HG03521 (cell line): Measurements from ENCODE around the gene EXOC6B.

Experiments
- ATAC-seq: cut with Tn5 transposase; IDR thresholded peaks from one replicate; pipeline ENCODE4 v1.9.1; 2021; ENCODE audit warnings: mild to moderate bottlenecking, moderate library complexity; ENCODE audit not compliant: unreplicated experiment

Gene EXOC6B

GRCh38 chr2:72183016-72183415 lies 642.8 kb downstream of the EXOC6B start:
- no peak for ATAC-seq

- no peak for ATAC-seq
Observed at GRCh38 chr2:72182547-72182946, 643.3 kb downstream of the EXOC6B start.

GRCh38 chr2:72181616-72182015 lies 644.2 kb downstream of the EXOC6B start:
- ATAC-seq = no peak

GRCh38 chr2:72180351-72180750 lies 645.5 kb downstream of the EXOC6B start:
- no peak for ATAC-seq

GRCh38 chr2:72178551-72178950 lies 647.3 kb downstream of the EXOC6B start:
- ATAC-seq = no peak

GRCh38 chr2:72176281-72176680 lies 649.6 kb downstream of the EXOC6B start:
- no peak for ATAC-seq

GRCh38 chr2:72175636-72176035 lies 650.2 kb downstream of the EXOC6B start:
- ATAC-seq = no peak

- no peak for ATAC-seq
Observed at GRCh38 chr2:72173640-72174321, 652.1 kb downstream of the EXOC6B start.

- ATAC-seq = no peak
Observed at GRCh38 chr2:72172478-72172877, 653.4 kb downstream of the EXOC6B start.

GRCh38 chr2:72166279-72166678 lies 659.6 kb downstream of the EXOC6B start:
- ATAC-seq = no peak

- ATAC-seq = no peak
Observed at GRCh38 chr2:72165792-72166191, 660.0 kb downstream of the EXOC6B start.

- ATAC-seq = no peak
Observed at GRCh38 chr2:72162574-72162973, 663.3 kb downstream of the EXOC6B start.

GRCh38 chr2:72159211-72159993 lies 666.4 kb downstream of the EXOC6B start:
- no peak for ATAC-seq

GRCh38 chr2:72157871-72158771 lies 667.7 kb downstream of the EXOC6B start:
- no peak for ATAC-seq

- no peak for ATAC-seq
Observed at GRCh38 chr2:72156872-72157271, 669.0 kb downstream of the EXOC6B start.

- no peak for ATAC-seq
Observed at GRCh38 chr2:72155737-72156136, 670.1 kb downstream of the EXOC6B start.

GRCh38 chr2:72155151-72155550 lies 670.7 kb downstream of the EXOC6B start:
- no peak for ATAC-seq

- ATAC-seq = no peak
Observed at GRCh38 chr2:72154386-72154975, 671.4 kb downstream of the EXOC6B start.

GRCh38 chr2:72153924-72154323 lies 671.9 kb downstream of the EXOC6B start:
- ATAC-seq = no peak

- no peak for ATAC-seq
Observed at GRCh38 chr2:72153026-72153791, 672.6 kb downstream of the EXOC6B start.
